ENCODE results near the gene CIDEB.

Gene CIDEB

GRCh38 chr14:24312736-24313507 lies 5.1 kb upstream of the CIDEB start:
- H3K4me1 ChIP-seq (ENCODE audit: insufficient read depth, poor library complexity, severe bottlenecking), result peaks cover 35% of the 10 kb centered on the region
- H3K4me3 ChIP-seq (ENCODE audit: severe bottlenecking), result no peak overlapping the region
- ATAC-seq (ENCODE audit: low read depth), result no peak

GRCh38 chr14:24311837-24312615 lies 4.2 kb upstream of the CIDEB start:
- no peak overlapping the region for H3K4me3 ChIP-seq (ENCODE audit: severe bottlenecking)

More at GRCh38 chr14:24312736-24313507, 5.1 kb upstream of the CIDEB start:
- no peak for DNase-seq (ENCODE audit: low spot score)
- Histone ChIP-seq H3K27me3 (ENCODE audit: insufficient read depth, poor library complexity, severe bottlenecking) (no peaks in the 10 kb centered on the region), H3K27ac (ENCODE audit: poor library complexity, severe bottlenecking) (no peak overlapping the region), H3K36me3 (ENCODE audit: low read depth) (peaks cover 8% of the 10 kb centered on the region), H3K9me3 (ENCODE audit: severe bottlenecking) (no peaks in the 10 kb centered on the region)
- TF ChIP-seq CTCF (IDR thresholded peaks at IDR 0.05; ENCODE audit: poor library complexity, severe bottlenecking), result no peak

GRCh38 chr14:24310646-24311604 lies 3.1 kb upstream of the CIDEB start, which contains the start of gene LTB4R:
Gene LTB4R (plus strand): TSS chr14:24311502. CDS start chr14:24315652, 4,150 bp downstream.
- ATAC-seq (ENCODE audit: low read depth) (peak; percentile 35), DNase-seq (ENCODE audit: low spot score) (no peak)
- Histone ChIP-seq H3K4me3 (ENCODE audit: severe bottlenecking) (no peak within 1 kb of the TSS), H3K4me1 (ENCODE audit: insufficient read depth, poor library complexity, severe bottlenecking) (peaks cover 25% of the 10 kb centered on the region), H3K36me3 (ENCODE audit: low read depth) (peaks cover 11% of the 10 kb centered on the region), H3K27ac (ENCODE audit: poor library complexity, severe bottlenecking) (peak within 1 kb of the TSS; percentile 76), H3K27me3 (ENCODE audit: insufficient read depth, poor library complexity, severe bottlenecking) (no peaks in the 10 kb centered on the region), H3K9me3 (ENCODE audit: severe bottlenecking) (no peaks in the 10 kb centered on the region)
- peak; percentile 34 for TF ChIP-seq CTCF (IDR thresholded peaks at IDR 0.05; ENCODE audit: poor library complexity, severe bottlenecking)

More at GRCh38 chr14:24311837-24312615, 4.2 kb upstream of the CIDEB start:
- Histone ChIP-seq H3K4me1 (ENCODE audit: insufficient read depth, poor library complexity, severe bottlenecking) (peaks cover 29% of the 10 kb centered on the region), H3K27ac (ENCODE audit: poor library complexity, severe bottlenecking) (no peak overlapping the region), H3K9me3 (ENCODE audit: severe bottlenecking) (no peaks in the 10 kb centered on the region), H3K27me3 (ENCODE audit: insufficient read depth, poor library complexity, severe bottlenecking) (no peaks in the 10 kb centered on the region), H3K36me3 (ENCODE audit: low read depth) (peaks cover 8% of the 10 kb centered on the region)
- no peak for TF ChIP-seq CTCF (IDR thresholded peaks at IDR 0.05; ENCODE audit: poor library complexity, severe bottlenecking)
- ATAC-seq (ENCODE audit: low read depth), result no peak
- no peak for DNase-seq (ENCODE audit: low spot score)

DNA sequence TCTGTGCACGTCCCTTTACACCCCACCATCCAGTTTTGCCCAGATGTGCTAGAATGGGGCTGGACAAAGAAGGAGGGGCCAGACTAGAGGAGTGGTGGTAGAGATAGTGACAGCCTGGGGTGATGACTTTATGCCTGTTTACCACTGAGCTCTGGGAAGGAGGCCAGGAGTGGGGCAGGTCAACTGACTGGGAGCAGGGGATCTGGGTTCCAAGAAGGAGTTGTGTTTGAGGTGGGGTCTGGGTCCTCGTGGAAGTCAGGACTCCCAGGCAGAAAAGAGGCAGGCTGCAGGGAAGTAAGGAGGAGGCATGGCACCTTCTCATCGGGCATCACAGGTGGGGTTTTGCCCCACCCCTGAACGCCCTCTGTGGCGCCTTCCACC lies 2.5 kb upstream of the CIDEB start:
- H3K36me3 ChIP-seq (ENCODE audit: low read depth), result peaks cover 18% of the 10 kb centered on the region
- no peak for DNase-seq (ENCODE audit: low spot score)
- peak; percentile 38 for ATAC-seq (ENCODE audit: low read depth)
- no peaks in the 10 kb centered on the region for H3K27me3 ChIP-seq (ENCODE audit: insufficient read depth, poor library complexity, severe bottlenecking)
- H3K4me3 ChIP-seq (ENCODE audit: severe bottlenecking), result no peak overlapping the region
- H3K9me3 ChIP-seq (ENCODE audit: severe bottlenecking), result no peaks in the 10 kb centered on the region
- TF ChIP-seq CTCF (IDR thresholded peaks at IDR 0.05; ENCODE audit: poor library complexity, severe bottlenecking), result no peak
- peaks cover 25% of the 10 kb centered on the region for H3K4me1 ChIP-seq (ENCODE audit: insufficient read depth, poor library complexity, severe bottlenecking)
- H3K27ac ChIP-seq (ENCODE audit: poor library complexity, severe bottlenecking), result peak overlapping the region; percentile 76
